AG08395 (cell line): ENCODE measurements around the gene CFDP1.

Experiments
- DNase-seq: peaks from one replicate; pipeline ENCODE4 v3.0.0; 2012; ENCODE audit warnings: mixed read lengths, low spot score

The CFDP1 gene

DNA sequence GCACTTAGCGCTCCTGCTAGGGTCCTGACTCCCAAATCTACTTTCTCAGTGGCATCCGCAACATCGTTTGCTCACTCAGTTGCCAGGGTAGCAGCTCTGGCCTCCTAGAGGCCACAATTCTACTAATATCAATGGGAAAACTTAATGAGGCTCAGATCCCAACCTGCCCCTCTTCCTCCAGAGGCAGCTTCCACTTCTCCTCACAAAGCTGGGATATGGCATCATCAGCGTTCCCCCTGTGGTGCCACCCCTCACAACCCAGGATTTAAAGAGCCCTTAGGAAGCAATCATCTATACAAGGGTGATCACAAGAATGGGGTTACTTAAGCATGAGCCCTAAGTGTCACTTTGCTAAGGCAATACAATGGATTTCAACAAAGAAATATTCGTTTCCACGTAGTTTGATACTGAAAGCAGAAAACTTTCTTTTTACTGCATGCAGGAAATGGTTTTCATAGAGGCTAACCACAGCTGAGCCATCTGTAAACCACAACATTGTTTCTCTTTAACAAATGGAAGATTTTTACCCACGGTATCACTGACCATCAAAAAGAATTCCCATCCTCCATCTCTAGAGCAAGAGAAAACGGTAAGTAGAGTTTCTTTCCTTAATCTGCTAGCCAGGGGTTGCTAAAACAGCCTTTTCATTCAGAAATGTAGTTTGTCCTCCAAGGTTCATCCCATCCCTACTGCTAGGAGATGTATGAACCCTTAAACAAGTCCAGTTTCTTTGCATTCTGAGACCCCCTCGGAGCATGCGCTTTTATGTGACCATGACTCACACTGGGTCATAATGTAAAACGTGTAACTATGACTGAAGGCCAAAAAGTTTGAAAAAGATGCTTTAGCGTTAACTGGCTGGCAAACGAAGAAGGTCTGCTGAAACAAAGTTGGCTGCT is 113.5 kb downstream of the CFDP1 start:
- DNase-seq = peak; percentile 79

DNA sequence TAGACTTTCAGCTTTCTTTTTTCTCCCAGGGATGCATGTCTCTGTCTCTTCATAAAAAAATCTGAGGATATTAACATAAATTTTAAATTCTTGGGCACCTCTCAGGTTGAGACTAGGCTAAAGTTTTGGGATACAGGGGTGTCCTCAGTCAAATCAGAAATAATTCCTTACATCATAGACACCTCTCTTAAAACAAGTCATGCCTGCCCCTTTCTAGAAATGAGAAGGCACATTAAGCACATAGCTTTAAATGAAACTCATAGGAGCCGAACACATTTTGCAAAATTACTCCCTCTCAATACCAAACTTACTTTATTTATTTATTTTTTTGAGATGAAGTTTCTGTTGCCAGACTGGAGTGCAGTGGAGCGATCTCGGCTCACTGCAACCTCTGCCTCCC is 114.6 kb downstream of the CFDP1 start:
- DNase-seq = no peak

DNA sequence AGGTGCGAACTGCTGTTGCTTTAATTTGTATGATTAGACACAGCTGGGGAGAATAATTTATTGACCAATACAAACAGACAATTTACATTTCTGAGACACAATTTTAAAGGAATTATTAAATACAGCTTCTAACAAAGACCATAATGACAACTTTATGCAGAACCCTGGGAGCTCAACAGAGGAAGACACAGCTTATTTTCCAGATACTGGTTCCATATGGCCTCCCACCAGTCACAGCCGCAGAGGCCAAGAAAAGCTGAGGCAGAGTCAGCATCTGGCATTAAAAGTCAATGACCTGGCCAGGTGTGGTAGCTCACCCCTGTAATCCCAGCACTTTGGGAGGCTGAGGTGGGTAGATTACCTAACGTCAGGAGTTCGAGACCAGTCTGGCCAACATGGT is 115.8 kb downstream of the CFDP1 start:
- DNase-seq = no peak

DNA sequence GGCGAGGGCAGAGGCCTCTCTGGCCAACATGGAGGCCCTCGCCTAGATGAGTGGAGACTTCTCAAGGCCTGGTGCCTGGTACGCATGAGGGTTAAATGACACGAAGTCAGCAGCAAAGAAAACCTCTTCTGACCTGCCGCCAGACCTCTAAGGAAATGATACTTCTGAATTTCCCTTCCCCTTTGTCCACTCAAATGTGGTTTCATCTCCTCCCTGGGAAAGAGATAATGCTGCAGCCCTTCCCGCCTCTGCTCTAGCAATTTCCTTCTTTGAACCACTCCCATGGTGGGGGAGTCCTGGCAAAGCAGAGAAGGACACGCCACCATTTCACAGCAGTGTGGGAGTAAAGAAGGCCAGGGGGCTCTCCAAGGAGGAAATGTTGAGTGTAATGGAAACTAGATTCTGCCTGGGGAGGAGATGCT is 116.2 kb downstream of the CFDP1 start:
- no peak for DNase-seq

DNA sequence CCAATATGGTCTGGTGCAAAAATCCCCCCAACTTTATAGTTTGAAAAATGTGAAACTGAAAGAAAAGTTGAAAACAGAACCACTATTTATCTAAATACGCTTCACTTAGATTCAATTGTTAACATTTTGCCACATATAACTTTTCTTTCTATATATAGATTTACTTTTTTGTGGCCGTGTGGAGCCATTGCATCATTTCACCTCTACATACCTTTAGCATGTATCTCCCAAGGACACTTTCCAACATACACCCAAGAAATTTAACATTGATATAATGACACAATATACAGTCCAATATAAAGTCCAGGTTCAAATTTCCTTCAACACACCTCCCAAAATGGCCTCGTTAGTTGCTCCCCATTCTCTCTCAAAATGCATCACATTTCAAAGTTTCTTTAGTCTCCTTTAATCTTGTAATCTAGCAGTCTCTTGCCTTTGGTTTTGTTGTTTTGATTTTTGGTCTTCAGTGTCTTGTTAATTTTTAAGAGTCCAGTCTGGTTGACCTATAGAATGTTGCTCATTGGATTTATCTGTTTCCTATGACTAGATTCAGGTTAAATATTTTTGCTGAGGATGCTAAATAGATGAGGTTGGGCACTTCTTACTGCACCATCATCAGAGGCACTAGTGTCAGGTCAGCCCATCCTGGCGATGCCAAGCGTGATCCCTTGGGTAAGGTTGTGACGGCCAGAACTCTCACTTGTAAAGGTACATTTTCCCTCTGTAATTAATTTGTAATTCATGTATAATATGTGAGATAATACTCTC is 117.6 kb downstream of the CFDP1 start:
- DNase-seq = no peak

DNA sequence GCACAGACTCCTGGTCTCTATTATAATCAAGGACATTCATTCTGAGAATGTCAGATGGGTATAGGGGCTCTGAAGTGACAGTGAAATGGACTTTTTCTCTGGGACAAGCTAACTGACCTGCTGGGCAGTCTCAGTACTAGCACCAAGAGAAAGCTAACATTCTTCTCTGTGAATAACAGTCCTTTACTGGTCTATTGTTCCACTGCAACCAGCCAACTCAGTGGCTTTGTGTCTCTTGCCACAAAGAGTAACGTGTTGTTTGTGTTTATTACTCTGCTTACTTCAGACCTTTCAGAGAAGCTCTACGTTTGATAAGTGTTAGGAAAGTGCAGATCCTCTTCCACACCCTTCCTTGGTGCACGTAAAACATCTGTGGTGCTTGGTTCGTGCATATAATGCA is 120.4 kb downstream of the CFDP1 start:
- DNase-seq = no peak

DNA sequence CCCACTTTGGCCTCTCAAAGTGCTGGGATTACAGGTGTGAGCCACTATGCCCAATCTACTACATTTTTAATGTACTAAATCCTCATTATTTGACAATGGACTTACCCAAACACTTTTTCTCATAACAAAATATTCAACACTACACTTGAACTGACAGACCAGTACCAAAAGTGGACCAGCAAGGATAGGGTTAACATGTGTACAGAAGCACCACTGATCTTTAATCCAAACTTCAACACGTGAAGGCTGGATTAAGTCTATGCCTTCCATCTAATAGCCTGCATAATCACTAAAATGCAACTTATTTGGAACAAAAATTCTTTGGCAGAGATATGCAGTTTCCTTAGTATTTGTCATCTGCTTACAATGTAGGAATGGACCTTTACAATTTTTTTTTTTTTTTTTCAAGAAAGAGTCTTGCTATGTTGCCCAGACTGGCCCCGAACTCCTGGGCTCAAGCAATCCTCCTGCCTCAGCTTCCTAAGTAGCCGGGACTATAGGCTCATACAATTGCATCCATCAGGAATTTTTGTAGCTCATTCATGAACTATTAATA is 121.8 kb downstream of the CFDP1 start:
- DNase-seq = peak; percentile 66

DNA sequence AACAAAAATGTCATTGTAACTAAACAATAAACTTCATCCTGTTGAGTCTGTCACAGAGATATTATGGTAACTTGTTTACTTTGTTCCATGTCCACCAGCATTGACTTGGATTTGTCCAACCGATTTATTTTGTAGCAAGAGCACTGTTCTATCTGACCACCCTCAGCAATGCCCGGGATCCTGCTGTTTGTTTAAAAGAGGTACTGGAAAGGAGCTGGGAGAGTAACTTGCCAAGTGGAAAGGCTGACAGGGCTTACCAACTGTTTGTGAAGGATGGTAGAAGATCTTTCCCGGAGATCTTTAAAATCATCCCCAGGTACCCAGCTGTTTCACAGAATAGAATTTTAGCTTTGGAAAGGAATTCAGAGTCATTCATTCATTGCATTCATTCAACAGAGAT is 122.8 kb downstream of the CFDP1 start:
- DNase-seq = no peak

DNA sequence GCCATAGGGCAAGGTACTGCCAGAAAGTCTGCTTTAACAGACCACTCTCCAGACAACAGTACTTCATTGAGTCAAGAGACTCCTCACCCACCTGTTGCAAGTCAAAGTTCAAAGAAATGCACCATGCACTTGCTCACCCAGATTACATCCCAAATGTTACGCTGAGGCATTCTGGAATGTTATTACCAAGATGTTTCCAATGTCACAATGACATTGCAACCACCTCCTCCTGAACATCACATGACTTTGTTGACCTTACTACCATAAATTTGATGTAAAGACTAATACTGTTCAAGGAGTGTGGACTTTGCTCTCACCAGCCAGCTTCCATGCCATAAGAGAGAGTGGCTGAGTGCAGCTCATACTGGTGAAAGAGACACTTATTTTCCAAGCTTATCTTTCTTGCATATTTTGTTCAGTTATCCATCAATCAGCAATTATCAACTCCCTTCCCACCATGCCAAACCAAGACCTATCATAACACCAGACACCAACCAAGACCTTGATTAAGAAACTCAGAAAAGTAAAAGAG is 123.3 kb downstream of the CFDP1 start:
- no peak for DNase-seq

DNA sequence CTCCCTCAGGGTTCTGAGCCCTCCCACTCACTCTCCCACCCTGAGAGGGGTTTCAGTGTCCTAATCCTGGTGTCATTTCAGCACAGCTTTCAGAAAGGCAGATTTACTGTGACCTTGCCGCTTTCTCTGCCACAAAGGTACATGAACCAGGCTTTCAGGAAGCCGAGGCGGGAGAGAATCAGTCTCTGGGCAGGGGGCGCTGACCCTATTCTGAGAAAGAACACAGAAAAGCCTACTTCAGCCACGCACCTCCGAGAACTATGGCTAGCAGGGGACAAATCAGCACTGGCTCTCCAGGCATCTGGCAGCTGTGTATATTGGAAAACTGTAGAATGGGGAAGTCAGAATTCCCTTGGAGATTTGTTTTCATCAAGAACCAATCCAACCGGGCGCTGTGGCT is 124.1 kb downstream of the CFDP1 start:
- no peak for DNase-seq

DNA sequence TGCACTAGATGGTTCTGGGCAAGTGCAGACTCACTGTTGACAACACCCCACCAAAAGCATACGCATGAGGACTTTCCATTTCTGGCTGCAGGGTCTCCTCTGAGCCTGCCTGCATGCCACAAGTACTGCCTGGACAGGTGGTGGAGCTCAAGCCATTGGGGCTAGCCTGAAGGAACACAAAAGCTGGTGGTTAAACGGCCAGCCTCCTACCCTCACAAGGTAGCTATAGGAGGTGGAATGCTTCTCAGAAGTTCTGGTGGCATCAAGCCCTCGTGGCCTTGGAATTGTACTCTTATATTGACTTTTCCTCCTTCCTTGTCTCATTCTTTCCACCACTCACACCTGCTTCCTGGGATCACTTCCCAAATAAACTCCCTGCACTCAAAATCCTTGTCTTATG is 125.3 kb downstream of the CFDP1 start:
- DNase-seq = no peak

DNA sequence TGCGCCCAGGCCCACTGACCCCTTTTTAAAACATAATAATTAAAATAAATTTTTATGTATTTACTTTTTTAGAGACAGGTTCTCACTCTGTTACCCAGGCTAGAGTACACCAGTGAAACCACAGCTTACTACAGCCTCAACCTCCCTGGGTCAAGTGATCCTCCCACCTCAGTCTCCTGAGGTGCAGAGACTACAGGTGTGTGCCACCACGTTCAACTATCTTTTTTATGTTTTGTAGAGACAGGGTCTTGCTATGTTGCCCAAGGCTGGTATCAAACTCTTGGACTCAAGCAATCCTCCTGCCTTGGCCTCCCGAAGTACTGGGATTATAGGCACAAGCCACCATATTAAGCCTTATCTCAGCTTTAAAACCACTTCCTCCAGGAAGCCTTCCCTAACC is 125.8 kb downstream of the CFDP1 start:
- DNase-seq = no peak

DNA sequence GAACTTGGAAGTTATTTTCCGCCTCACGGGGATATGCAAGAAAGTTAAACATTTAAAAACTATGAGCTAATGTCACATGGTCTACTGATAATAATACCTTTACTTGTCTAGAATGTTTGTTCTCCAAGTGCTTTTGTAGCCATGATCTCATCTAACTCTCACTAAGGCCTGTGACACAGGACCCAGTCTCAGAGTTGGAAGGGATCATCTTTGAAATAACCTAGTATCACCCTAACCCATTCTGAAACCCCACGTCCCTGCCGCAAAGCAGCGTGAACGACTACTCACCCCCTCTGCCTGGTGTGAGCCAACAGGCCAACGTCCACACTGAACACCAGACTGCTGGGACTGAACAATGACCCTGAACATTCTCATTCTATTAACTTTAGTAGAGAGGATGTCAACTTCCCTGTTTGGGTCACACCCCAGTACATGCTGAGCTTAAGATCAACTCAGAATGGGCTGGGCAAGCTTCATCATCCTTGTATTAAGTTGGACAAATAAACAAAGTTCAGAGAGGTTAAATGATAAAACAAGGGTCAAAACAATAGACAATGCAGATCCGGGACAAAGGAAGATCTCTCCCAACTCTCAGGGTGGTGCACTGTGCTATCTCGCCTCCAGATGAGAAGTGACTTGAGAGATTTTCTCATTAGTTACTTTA is 127.1 kb downstream of the CFDP1 start:
- no peak for DNase-seq

DNA sequence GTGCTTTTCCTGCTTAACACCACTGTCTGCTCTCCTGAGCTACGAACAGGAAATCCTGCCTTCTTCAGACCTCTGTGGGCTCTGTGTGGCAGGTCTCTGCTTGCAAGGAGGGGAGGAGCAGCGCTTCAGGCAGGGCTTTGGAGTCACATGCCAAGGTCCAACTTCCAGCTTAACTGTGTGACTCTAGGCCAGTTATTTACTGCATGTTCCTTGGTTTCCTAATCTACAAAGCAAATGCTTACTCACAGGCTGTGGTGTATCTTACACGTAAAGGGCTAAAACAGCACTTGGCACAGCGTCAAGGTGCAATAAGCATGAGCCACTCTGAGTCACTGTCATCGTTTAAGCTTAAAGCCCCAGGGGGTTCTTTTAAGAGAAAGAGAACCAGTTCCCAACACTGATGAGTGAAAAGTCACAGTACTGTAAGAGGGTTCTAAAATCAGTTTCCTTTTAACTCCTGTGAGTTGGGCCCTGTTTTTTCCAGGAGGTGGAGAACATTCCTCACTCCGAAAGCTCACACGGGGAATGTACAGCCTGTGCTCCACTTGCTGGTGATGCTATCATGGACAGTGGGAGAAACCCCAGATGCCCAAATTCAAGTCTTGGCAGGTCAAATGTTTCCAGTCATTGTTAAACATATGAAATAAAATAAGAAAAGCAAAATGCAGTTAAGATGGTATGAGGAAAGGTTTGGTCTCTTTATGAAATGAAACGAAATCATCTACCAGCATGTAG is 127.8 kb downstream of the CFDP1 start:
- peak; percentile 94 for DNase-seq

DNA sequence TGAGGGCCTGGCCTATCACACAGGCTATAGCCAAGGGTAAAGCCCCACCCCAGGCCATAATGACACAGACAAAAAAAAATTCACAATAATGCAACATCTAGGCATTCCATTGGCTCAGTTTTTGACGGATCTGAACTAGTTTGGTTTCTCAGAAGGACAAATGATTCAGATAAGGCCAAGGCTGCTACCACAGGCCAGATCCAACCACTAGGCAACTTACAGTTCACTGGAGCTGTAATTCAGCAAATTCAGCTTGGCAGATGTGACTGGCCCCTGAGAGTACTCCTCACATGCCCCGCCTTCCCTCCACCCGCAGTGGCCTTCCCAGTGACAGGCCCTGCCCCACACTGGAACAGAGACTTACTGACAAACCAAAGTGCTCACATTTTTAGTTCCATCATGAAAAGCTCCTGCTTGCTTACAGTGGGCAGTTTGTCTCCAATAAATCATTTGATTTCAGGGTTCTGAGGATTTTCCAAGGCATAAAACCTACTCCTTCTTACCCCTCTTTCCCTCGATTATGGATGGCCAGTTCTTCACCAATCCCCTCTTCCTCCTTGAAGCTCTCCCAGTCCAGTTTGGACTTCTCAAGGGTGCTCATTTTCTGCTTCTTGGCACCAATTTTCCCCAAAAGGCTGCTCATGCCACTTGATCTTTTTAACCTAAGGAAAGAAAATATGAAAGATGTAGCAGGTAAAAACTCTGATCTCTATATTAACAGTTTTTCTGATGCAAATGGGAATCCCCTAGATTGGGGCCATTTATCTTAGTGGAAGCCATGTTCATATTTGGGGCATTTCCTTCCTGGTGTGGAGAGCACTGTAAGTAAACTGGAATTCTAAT is 128.6 kb downstream of the CFDP1 start:
- DNase-seq = peak; percentile 86

DNA sequence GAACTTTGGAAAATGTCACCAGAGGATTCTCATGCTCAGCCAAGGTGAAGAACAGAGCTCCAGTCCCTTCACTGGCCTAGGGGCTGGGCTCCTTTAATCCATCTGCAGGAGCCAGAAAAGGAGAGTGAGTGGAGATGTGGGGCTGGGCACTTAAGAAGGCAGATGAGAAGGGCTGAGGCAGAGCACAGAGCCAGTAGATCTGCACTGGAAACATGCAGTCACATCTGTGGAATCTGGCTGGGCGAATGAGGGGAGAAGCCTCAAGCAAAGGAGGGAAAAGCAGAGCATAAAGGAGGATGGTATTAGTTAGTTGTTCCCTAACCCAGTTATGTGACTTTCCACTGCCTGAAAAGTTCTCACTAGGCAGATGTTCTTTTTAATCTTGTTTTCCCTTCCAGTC is 131.5 kb downstream of the CFDP1 start:
- peak; percentile 55 for DNase-seq

DNA sequence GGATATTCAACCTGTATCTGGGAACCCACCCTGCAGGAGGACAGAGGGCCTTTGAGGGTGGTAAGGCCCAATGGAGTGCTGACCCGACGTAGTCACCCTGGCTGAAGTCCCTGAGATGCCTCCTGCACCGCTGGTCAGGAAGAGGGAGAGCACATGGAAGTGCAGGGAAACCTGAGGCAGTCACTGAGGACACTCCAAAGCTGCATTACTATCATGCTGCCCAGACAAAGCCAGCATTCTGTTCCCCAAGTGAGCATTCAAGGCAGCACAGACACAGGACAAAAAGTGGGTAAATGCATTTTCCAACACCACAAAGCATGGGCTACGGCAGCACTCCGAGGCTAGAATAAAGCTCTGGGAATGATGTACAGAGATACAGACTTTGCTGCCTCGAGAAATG is 135.0 kb downstream of the CFDP1 start:
- DNase-seq = no peak

DNA sequence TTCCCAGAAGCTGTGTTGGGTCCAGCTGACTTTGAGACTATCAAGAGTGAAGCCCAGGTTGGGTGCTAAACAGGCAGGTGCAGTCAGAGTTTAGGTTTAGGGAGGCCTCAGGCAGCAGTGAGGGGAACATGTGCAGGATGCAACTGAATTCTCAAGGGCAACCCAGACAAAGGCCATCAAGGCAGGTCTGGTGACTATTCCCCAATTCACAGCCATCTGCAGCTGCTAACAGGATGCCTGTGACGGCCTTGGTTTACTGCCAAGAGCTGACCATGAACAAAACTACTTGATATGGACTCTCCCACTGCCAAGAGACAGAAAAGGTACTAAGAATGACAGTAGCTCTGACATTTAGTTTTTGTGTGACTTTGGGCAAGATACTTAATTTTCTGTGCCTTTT is 136.7 kb downstream of the CFDP1 start:
- peak; percentile 38 for DNase-seq

DNA sequence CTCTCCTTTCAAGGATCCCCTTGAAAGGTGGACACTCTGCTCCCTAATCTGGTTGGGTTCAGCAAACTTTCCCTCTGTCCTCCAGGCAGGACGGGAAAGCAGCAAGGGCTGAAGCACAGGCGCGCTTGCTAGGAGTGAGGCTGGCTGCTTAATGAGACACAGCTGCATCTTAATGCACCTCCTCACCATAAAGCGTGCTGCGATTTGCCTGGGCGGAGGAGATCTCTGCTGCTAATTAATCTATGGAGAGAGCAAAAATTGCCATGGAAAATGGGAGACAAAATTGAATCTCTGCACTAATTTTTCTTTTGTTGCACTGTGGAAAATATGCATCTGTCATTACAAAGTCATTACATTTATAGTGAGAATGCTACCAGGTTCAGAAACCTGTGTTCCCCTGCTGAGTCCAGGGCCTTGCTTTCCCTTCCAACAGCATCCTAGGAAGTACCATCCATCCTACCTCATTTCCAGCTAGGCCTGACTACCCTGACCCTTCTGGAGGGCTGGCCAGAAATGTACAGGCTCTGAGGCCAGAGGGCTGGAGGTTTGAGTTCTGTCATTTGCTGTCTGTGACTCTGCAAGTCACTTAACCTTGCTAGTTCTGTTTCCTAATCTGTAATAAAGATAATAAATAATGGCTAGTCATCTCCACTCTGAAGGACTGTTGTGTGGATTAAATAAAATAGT is 138.4 kb downstream of the CFDP1 start:
- DNase-seq = no peak

DNA sequence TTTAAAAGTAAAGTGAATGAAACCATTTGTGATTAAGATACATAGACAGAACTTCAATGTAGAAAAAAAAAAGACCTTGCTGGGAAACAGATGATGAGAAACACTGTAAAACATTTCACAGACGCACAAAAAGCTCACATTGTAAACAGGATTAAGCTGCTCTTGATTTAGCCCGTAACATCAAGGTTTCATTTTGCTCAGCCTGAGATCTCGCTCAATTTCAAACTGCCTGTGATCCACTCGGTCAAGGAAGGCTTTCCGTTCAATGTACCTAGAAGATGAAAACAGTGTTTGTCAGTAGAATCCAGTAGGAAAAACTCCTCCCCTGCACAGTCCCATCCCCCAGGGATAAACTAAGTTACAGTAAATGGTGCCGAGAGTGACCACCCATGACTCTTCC is 139.5 kb downstream of the CFDP1 start:
- no peak for DNase-seq
